ENCODE measurements around the gene METAP1D. TPM values are rescaled to one million over a fixed set of nuclear protein-coding genes. Genes with fewer than 3 reads are reported as not detected.

METAP1D gene
- total RNA-seq, 1 experiment from 2014 or later: 5.2 TPM

DNA sequence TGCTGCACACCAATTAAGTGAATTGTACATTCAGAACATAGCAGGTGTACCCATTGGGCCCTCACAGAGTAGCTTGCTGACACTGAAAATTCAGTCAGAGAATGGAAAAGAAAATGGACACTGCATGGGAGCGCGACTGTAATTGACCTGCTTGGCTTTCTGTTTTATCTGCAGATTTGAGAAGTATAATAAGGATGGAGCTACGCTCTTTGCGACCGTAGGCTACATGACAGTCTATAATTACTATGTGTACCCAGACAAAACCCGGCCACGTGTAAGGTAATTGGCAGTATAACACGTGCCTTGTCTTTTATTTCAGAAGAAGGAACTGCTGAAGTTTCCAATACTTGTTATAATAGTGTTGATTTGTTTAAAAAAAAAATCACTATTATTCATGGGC is 33.5 kb upstream of the METAP1D start:
- no peaks in the 10 kb centered on the region for H3K79me2 ChIP-seq (ENCODE audit: insufficient read depth, low read length)

More for the DNA sequence above, 33.5 kb upstream of the METAP1D start:
- Histone ChIP-seq H3K27me3 (ENCODE audit: insufficient read depth, low read length) (no peaks in the 10 kb centered on the region), H4K20me1 (ENCODE audit: control insufficient read depth, insufficient read depth, insufficient read length) (no peaks in the 10 kb centered on the region), H3K4me1 (ENCODE audit: insufficient read depth, low read length) (no peaks in the 10 kb centered on the region), H3K23ac (ENCODE audit: insufficient read length, low read depth, low read length) (no peak overlapping the region), H2BK12ac (ENCODE audit: insufficient read length, low read depth, low read length) (no peak overlapping the region), H4K5ac (ENCODE audit: insufficient read length, low read depth, low read length) (no peak overlapping the region), H4K8ac (replicated peaks; ENCODE audit: insufficient read length, low read depth, low read length) (no peak overlapping the region), H3K4me2 (ENCODE audit: insufficient read depth, insufficient read length, low read length) (no peak overlapping the region), H2AK5ac (ENCODE audit: insufficient read length, low read length) (no peak overlapping the region), H3K79me1 (ENCODE audit: insufficient read depth, low read depth, low read length, poor library complexity, severe bottlenecking) (no peaks in the 10 kb centered on the region), H4K91ac (ENCODE audit: insufficient read length, low read depth, low read length) (no peak overlapping the region), H2BK5ac (ENCODE audit: insufficient read length, low read length) (no peak overlapping the region), H3T11ph (ENCODE audit: low read length) (no peak overlapping the region), H2BK120ac (ENCODE audit: low read depth, low read length, poor library complexity, severe bottlenecking) (no peak overlapping the region), H3K9ac (ENCODE audit: extremely low read depth, insufficient read length, low read length) (no peak overlapping the region), H3K18ac (ENCODE audit: insufficient read length, low read depth, low read length) (no peak overlapping the region), H3K27ac (ENCODE audit: insufficient read length, low read depth, low read length) (no peak overlapping the region), H3K23me2 (ENCODE audit: insufficient read length, low read depth, low read length, poor library complexity, severe bottlenecking) (no peaks in the 10 kb centered on the region), H2BK20ac (ENCODE audit: low read depth, low read length, poor library complexity, severe bottlenecking) (no peak overlapping the region), H3K56ac (ENCODE audit: insufficient read length, low read depth, low read length) (no peak overlapping the region), H2BK15ac (ENCODE audit: low read depth, low read length) (no peak overlapping the region), H3K14ac (ENCODE audit: insufficient read depth, low read length) (no peak overlapping the region), H2AFZ (ENCODE audit: low read length) (no peak overlapping the region), H3K4ac (ENCODE audit: low read depth, low read length) (no peak overlapping the region), H3K9me3 (ENCODE audit: control insufficient read depth, low read depth, low read length) (no peaks in the 10 kb centered on the region)
- Mint-ChIP-seq H3K9me3 (no peaks in the 10 kb centered on the region), H3K4me3 (no peak overlapping the region), H3K27ac (no peak overlapping the region), H3K4me1 (no peaks in the 10 kb centered on the region), H3K27me3 (ENCODE audit: low read depth) (no peaks in the 10 kb centered on the region), H3K36me3 (ENCODE audit: insufficient read depth in 1 of 3, low read depth in 3 of 3) (peaks cover 6 to 24% (median 18%) of the 10 kb centered on the region in 3 experiments; a peak in 5 of 7 replicates)
- DNase-seq: no peak
- WGBS (ENCODE audit: extremely low coverage, insufficient read length, low lambda C conversion rate): no CpG with 5 or more reads among the region's 8 CpGs
- TF ChIP-seq CTCF (conservative IDR thresholded peaks at IDR 0.05): no peak
